ENCODE data around the gene PDGFC. TPM values are rescaled to one million over a fixed set of nuclear protein-coding genes. Genes with fewer than 3 reads are reported as not detected.
A peak's percentile ranks its signal among the peaks of the same experiment; 100 is the strongest.

Gene PDGFC
- total and polyA plus RNA-seq, 2 of the 13 experiments (the other 11 are each of a cell fraction or from before 2014, with no cell fraction given): 4.6 to 9.1 TPM

GRCh38 chr4:156941940-156942548, 29.6 kb downstream of the PDGFC start (continued):
- TF ChIP-seq ZFYVE20 (CRISPR knock-in tag; IDR thresholded peaks at IDR 0.05; ENCODE audit: borderline replicate concordance, low read depth) (no peak), RBM22 (optimal IDR thresholded peaks at IDR 0.05; ENCODE audit: low read length) (no peak), ZNF782 (CRISPR knock-in tag; IDR thresholded peaks at IDR 0.05; ENCODE audit: borderline replicate concordance) (no peak), HNRNPK (IDR thresholded peaks at IDR 0.05; ENCODE audit: low read depth, low read length, poor library complexity, severe bottlenecking) (no peak), KDM2A (CRISPR knock-in tag; IDR thresholded peaks at IDR 0.05; ENCODE audit: borderline replicate concordance, low read depth) (no peak), ZNF670 (CRISPR knock-in tag; IDR thresholded peaks at IDR 0.05; ENCODE audit: borderline replicate concordance) (no peak), MEIS1 (CRISPR knock-in tag; IDR thresholded peaks at IDR 0.05; ENCODE audit: borderline replicate concordance) (no peak), SNAI1 (CRISPR knock-in tag; IDR thresholded peaks at IDR 0.05; ENCODE audit: borderline replicate concordance) (no peak), IKZF4 (CRISPR knock-in tag; IDR thresholded peaks at IDR 0.05; ENCODE audit: borderline replicate concordance, low read depth, not compliant biosample characterization) (no peak), STAT6 (CRISPR knock-in tag; IDR thresholded peaks at IDR 0.05; ENCODE audit: borderline replicate concordance) (no peak), HDAC2 (CRISPR knock-in tag; IDR thresholded peaks at IDR 0.05) (peak; percentile 68; the same call in 1 of the 2 replicates), ZNF766 (CRISPR knock-in tag; IDR thresholded peaks at IDR 0.05; ENCODE audit: borderline replicate concordance) (no peak), SMARCC2 (IDR thresholded peaks at IDR 0.05) (no peak), SRSF1 (optimal IDR thresholded peaks at IDR 0.05; ENCODE audit: low read depth, low read length) (no peak), HOXA3 (CRISPR knock-in tag; IDR thresholded peaks at IDR 0.05) (peak; percentile 42; the same call in 1 of the 2 replicates), E2F5 (CRISPR knock-in tag; conservative IDR thresholded peaks at IDR 0.05) (no peak), ZNF281 (CRISPR knock-in tag; IDR thresholded peaks at IDR 0.05; ENCODE audit: borderline replicate concordance) (peak; percentile 50; the same call in 1 of the 2 replicates), NFYB (CRISPR knock-in tag; IDR thresholded peaks at IDR 0.05) (no peak), ZNF674 (CRISPR knock-in tag; IDR thresholded peaks at IDR 0.05; ENCODE audit: low read depth) (no peak), KAT2B (IDR thresholded peaks at IDR 0.05; ENCODE audit: borderline replicate concordance, low read depth, low read length) (no peak), KLF9 (CRISPR knock-in tag; IDR thresholded peaks at IDR 0.05; ENCODE audit: low read depth) (no peak)

Data from HepG2 (cell line).